Dendritic cell treated with granulocyte-macrophage colony-stimulating factor and Interleukin-4, amounts not matched to agents 40 ng/mL and 50 ng/mL, for 4 days (primary cell): ENCODE data around the gene COX11.

Experiments used
- H3K27ac Mint-ChIP-seq: one replicate; pipeline ENCODE4 v1.8.0; 2022; ENCODE audit warnings: mild to moderate bottlenecking, mixed read lengths
- H3K27me3 Mint-ChIP-seq: one replicate; pipeline ENCODE4 v1.8.0; 2022; ENCODE audit warnings: mild to moderate bottlenecking, mixed read lengths
- H3K36me3 Mint-ChIP-seq: one replicate; pipeline ENCODE4 v1.8.0; 2022; ENCODE audit warnings: low read depth, mixed read lengths
- H3K4me1 Mint-ChIP-seq: one replicate; pipeline ENCODE4 v1.8.0; 2022; ENCODE audit warnings: low read depth, mixed read lengths
- H3K4me3 Mint-ChIP-seq: one replicate; pipeline ENCODE4 v1.8.0; 2022; ENCODE audit warnings: mild to moderate bottlenecking, moderate library complexity, mixed read lengths
- H3K9me3 Mint-ChIP-seq: one replicate; pipeline ENCODE4 v1.8.0; 2022; ENCODE audit warnings: mixed read lengths
- intact Hi-C: fragments of 100-400 bp; cut with micrococcal nuclease; formaldehyde crosslinking; loops from one replicate; pipeline ENCODE4 v1.15.0; 2022

COX11 gene

DNA sequence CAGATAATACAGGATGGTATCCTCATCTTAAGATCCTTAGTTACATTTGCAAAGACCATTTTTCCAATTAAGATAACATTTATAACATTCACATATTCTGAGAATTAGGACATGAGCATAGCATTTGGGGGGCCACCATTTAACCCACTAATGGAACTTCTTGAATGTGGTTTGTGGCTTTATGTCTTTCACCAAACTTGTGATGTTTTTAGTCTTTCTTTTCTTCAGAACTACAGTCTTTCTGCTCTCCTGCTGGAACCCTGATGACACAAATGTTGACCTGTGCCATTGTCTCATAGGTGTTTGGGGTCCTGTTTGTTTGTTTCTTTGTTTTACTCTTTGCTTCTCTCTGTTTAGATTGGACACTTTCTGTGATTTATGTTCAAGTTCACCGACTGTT is 23.2 kb downstream of the COX11 start:
- H3K9me3 Mint-ChIP-seq, result no peaks in the 10 kb centered on the region
- H3K36me3 Mint-ChIP-seq, result no peaks in the 10 kb centered on the region
- no peak overlapping the region for H3K4me3 Mint-ChIP-seq
- H3K4me1 Mint-ChIP-seq, result no peaks in the 10 kb centered on the region
- intact Hi-C loops, result no loop called here
- H3K27ac Mint-ChIP-seq, result no peak overlapping the region
- no peaks in the 10 kb centered on the region for H3K27me3 Mint-ChIP-seq

DNA sequence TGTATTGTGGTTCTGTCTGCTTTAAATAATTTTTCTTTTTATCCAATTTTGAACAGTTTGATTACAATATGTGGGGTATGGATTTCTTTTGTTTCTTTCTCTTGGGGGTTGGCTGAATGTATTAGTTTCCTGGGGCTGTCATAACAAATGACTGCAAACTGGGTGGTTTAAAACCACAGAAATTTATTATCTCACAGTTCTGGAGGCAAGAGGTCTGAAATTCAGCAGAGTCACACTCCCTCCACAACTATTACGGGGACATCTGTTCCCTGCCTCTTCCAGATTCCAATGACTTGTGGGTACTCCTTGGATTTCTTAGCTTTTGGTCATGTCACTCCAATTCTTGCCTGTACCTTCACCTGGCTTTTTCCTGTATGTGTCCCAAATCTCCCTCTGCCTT is 23.7 kb downstream of the COX11 start:
- no peaks in the 10 kb centered on the region for H3K4me1 Mint-ChIP-seq
- H3K9me3 Mint-ChIP-seq, result no peaks in the 10 kb centered on the region
- no peak overlapping the region for H3K27ac Mint-ChIP-seq
- H3K27me3 Mint-ChIP-seq, result no peaks in the 10 kb centered on the region
- no peak overlapping the region for H3K4me3 Mint-ChIP-seq
- H3K36me3 Mint-ChIP-seq, result no peaks in the 10 kb centered on the region
- intact Hi-C loops, result no loop called here

DNA sequence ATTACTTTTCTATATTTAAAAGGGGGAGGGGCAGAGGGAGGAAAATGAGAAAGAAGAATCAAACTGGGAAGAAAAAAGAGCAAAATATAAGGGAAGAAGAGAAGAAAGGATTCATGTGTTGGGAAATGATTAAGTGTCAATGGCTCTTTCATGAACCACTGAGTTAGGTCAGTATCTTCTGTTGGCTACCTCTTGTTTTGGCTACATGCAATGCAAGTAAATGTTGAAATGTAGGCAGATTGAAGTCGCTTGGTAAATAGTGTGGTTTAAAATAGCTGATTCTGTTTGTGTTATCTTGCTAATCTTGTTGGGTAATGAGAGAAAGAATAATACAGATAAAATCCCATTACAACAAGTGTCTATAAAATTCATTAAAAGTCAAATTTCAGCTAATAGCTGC is 27.2 kb downstream of the COX11 start:
- H3K4me1 Mint-ChIP-seq, result no peaks in the 10 kb centered on the region
- H3K27ac Mint-ChIP-seq, result no peak overlapping the region

DNA sequence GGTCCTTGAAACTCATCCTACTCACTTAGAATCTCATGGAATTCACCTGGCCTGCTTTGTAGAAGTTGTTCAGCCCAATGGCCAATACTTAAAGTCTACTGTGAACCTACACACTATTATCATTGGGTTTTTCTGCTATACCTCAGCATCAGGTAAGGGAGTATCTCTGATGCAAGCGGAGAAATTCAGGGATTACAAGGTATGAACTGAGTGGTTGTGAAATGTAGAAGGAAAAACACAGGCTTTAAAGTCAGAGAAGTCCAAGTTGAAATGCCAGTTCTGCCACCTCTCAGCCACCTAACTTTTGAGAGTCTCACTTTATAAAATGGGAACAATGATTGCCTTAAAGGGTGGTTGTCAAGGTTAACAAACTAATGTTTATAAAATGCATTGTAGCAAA is 31.0 kb downstream of the COX11 start:
- H3K36me3 Mint-ChIP-seq, result no peaks in the 10 kb centered on the region
- H3K9me3 Mint-ChIP-seq, result no peaks in the 10 kb centered on the region
- no peaks in the 10 kb centered on the region for H3K27me3 Mint-ChIP-seq
- H3K4me1 Mint-ChIP-seq, result no peaks in the 10 kb centered on the region
- H3K4me3 Mint-ChIP-seq, result no peak overlapping the region
- intact Hi-C loops, result no loop called here
- no peak overlapping the region for H3K27ac Mint-ChIP-seq

More for the DNA sequence above, 27.2 kb downstream of the COX11 start:
- intact Hi-C loops, result no loop called here
- Mint-ChIP-seq H3K4me3 (no peak overlapping the region), H3K9me3 (no peaks in the 10 kb centered on the region), H3K27me3 (no peaks in the 10 kb centered on the region), H3K36me3 (no peaks in the 10 kb centered on the region)

DNA sequence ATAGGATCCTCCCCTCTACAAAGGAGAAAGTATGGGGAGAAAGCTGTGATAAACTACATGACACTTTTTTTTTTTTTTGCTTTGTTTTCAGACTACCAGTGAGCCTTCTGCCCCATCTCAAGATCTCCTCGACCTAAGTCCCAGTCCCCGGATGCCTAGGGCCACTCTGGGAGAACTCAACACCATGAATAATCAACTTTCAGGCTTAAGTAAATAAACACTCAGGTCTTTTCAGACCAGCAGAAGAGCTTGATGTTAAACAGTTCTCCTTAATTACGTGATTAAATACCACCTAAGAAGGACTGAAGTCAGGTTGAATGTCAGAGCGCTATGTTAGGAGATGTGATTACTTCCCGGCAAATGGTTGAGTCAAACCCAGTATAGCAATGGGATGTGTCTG is 31.4 kb downstream of the COX11 start:
- H3K4me3 Mint-ChIP-seq, result no peak overlapping the region
- no peaks in the 10 kb centered on the region for H3K9me3 Mint-ChIP-seq
- no peaks in the 10 kb centered on the region for H3K4me1 Mint-ChIP-seq
- H3K27ac Mint-ChIP-seq, result no peak overlapping the region
- no peaks in the 10 kb centered on the region for H3K27me3 Mint-ChIP-seq
- H3K36me3 Mint-ChIP-seq, result no peaks in the 10 kb centered on the region
- intact Hi-C loops, result no loop called here

DNA sequence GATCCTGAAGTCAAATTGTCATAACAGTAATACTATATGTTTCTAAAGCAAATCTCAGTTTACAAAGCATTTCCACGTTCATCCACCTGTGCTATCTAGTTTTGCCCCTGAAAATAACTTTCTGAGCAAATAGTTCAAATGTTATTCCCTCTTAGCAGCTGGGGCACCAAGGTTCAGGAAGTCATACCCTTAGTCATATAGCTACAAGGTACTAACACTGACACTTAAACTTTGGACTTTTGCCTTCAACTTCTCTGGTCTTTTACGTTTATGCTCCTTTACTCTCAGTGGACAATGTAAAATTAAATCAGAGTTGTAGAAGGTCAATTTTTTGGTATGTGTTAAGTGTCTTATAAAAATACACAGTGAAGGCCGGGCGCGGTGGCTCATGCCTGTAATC is 33.0 kb downstream of the COX11 start:
- Mint-ChIP-seq H3K36me3 (no peaks in the 10 kb centered on the region), H3K27me3 (no peaks in the 10 kb centered on the region), H3K4me3 (no peak overlapping the region), H3K27ac (no peak overlapping the region), H3K9me3 (no peaks in the 10 kb centered on the region), H3K4me1 (no peaks in the 10 kb centered on the region)
- intact Hi-C loops, result no loop called here

DNA sequence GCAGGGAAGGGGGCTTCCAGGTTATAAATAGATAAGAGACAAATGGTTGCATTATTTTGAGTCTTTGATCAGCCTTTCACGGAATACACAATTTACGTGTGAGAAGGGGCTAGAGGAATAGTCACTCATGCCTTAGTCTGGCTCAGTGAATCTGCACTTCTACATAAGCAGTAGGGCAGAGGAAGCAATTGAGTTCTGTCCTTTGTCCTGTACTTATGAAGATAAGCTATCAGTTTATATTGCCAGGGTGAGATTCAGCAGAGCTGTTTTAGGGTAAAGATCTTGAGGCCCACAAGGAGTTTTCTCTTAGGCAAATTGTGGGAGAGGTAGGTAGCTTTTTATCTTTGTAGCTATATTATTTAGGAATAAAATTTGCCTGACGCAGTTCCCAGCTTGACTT is 34.5 kb downstream of the COX11 start:
- no peaks in the 10 kb centered on the region for H3K9me3 Mint-ChIP-seq
- intact Hi-C loops, result no loop called here

DNA sequence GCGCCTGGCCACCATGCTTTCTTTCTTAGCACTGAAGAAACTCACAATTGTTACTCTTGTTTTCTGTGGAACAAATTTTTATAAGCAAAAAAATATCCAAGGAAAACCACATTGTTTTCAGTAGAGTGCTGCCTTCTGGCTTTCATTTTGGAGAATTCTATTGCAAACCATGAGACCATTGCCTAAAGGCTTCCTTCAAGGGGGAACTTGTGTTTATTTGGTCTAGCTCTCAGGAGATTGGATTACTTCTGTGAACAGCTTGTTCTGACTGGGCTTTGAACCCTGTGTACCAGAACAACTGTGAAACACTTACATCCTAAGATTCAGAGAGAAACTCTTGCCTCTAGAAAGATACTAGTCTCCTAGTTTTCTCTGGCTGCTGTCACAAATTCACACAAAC is 35.7 kb downstream of the COX11 start:
- Mint-ChIP-seq H3K4me1 (no peaks in the 10 kb centered on the region), H3K36me3 (no peaks in the 10 kb centered on the region), H3K27me3 (no peaks in the 10 kb centered on the region), H3K4me3 (no peak overlapping the region), H3K27ac (no peak overlapping the region), H3K9me3 (no peaks in the 10 kb centered on the region)
- intact Hi-C loops, result no loop called here

More for the DNA sequence above, 34.5 kb downstream of the COX11 start:
- H3K27me3 Mint-ChIP-seq, result no peaks in the 10 kb centered on the region
- no peak overlapping the region for H3K4me3 Mint-ChIP-seq
- no peaks in the 10 kb centered on the region for H3K4me1 Mint-ChIP-seq
- no peak overlapping the region for H3K27ac Mint-ChIP-seq
- H3K36me3 Mint-ChIP-seq, result no peaks in the 10 kb centered on the region

DNA sequence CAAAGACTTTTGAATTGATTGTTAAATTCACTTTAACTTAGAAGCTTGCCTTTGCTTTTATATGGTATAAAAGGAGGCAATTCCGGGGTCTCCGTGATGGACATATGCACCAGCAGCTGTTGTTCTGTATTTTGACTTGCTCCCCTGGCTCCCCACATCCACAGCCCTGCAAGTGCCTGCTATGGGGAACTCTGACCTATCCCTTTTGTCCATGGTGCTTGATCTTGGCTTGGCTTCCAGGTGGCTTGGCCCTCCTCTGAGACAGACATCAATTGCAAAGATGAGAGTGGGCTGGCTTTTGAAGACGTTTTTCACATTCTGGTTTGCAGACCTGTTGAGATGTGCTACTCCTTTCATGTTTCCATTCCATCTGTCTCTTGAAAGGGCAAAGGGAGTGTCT is 40.9 kb downstream of the COX11 start:
- Mint-ChIP-seq H3K4me1 (no peaks in the 10 kb centered on the region), H3K27ac (no peak overlapping the region), H3K27me3 (no peaks in the 10 kb centered on the region), H3K36me3 (no peaks in the 10 kb centered on the region), H3K4me3 (no peak overlapping the region), H3K9me3 (no peaks in the 10 kb centered on the region)
- intact Hi-C loops, result no loop called here

DNA sequence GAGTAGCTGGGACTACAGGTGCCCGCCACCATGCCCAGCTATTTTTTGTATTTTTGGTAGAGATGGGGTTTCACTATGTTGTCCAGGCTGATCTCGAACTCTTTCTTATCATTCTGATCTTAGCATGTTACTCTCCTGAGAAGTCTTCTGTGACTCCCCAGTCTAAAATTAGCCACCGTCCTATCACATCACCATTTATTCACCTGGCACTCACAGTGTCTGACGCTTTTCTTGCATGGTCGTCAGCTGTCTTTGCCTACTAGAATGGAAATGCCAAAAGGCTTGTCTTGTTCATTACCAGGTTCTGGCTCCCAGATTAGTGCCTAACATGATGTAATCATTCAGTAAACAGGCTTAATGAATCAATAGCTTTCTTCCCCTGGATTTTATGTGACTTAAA is 44.0 kb downstream of the COX11 start:
- no peaks in the 10 kb centered on the region for H3K9me3 Mint-ChIP-seq
- no peak overlapping the region for H3K27ac Mint-ChIP-seq
- no peaks in the 10 kb centered on the region for H3K4me1 Mint-ChIP-seq
- H3K36me3 Mint-ChIP-seq, result no peaks in the 10 kb centered on the region
- intact Hi-C loops, result no loop called here
- no peaks in the 10 kb centered on the region for H3K27me3 Mint-ChIP-seq
- H3K4me3 Mint-ChIP-seq, result no peak overlapping the region

DNA sequence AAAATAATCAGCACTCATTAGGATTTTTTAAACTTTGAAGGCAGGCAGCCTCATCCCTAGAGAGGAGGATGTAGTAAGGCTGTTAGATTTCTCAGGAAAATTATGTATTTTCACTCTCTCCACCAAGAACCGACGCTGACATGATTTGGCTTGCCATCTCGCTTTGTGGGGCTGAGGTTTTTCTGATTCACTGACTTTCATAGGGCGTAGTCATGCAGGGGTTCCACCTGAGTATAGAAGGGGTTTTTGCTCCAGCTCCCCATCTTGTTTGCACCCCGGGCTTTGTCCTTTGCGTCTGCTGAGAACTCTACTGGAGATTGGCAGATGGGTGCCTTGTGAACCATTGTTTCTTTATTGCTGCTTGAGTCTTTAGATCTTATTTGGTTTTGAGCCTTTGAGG is 47.6 kb downstream of the COX11 start:
- Mint-ChIP-seq H3K9me3 (peaks cover 19% of the 10 kb centered on the region), H3K4me1 (no peaks in the 10 kb centered on the region), H3K27me3 (no peaks in the 10 kb centered on the region), H3K4me3 (no peak overlapping the region), H3K27ac (no peak overlapping the region), H3K36me3 (no peaks in the 10 kb centered on the region)
- intact Hi-C loops, result no loop called here

DNA sequence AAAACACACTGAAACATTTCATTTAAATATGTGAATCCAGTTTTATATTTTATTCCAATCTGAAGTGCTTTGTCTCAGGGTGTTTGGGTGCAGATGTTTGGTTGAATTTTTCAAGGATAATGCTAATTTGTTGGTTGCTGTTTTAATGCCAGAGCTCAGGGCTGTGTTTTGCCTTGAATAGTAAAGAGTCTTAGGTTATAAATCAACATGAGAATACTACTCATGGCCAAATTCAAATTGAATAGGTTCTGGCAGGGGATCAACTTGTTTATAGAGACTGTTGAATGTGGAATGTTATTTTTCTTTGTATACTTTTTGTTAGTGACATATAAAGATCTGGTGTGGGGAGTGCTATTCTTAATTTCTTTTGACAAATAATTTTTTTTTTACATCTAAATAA is 49.0 kb downstream of the COX11 start:
- intact Hi-C loops, result no loop called here
- Mint-ChIP-seq H3K4me3 (no peak overlapping the region), H3K27me3 (no peaks in the 10 kb centered on the region), H3K36me3 (no peaks in the 10 kb centered on the region), H3K9me3 (peaks cover 19% of the 10 kb centered on the region), H3K27ac (no peak overlapping the region), H3K4me1 (no peaks in the 10 kb centered on the region)

DNA sequence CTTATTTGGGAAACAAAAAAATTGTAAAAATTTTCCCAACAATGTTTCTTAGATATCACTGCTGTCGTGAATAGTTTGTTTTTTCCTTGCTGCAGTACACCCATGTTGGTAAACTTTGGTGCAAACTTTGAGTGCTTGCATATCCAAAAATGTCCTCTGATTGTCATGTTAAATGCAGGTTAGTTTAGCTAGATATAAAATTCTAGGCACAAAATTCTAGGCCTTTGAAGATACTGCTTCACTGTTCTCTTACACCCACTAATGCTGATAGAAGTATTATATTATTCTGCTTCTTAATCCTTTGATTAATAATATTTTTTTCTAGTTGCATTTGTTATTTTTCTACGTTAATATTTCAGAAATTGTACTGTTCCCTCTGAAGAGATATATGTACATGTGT is 51.7 kb downstream of the COX11 start:
- H3K27me3 Mint-ChIP-seq, result no peaks in the 10 kb centered on the region
- intact Hi-C loops, result no loop called here
- H3K27ac Mint-ChIP-seq, result no peak overlapping the region
- H3K36me3 Mint-ChIP-seq, result no peaks in the 10 kb centered on the region
- H3K9me3 Mint-ChIP-seq, result peaks cover 19% of the 10 kb centered on the region
- no peaks in the 10 kb centered on the region for H3K4me1 Mint-ChIP-seq
- no peak overlapping the region for H3K4me3 Mint-ChIP-seq
